Colonic mucosa (tissue), 4 donors: Measurements from ENCODE around the gene LAMC1. TPM values are rescaled to one million over a fixed set of nuclear protein-coding genes. Genes with fewer than 3 reads are reported as not detected.
A peak's percentile ranks its signal among the peaks of the same experiment; 100 is the strongest.

Experiments
- DNase-seq: peaks from one replicate; pipeline ENCODE4 v3.0.0-alpha.2; 2020
- H3K27ac ChIP-seq: fragments of 200-600 bp; one replicate; pipeline ENCODE4 v1.8.0; 2021
- H3K27me3 ChIP-seq: fragments of 200-600 bp; one replicate; pipeline ENCODE4 v1.8.0; 2021
- H3K36me3 ChIP-seq: fragments of 200-600 bp; one replicate; pipeline ENCODE4 v1.8.0; 2021
- H3K4me1 ChIP-seq: fragments of 200-600 bp; one replicate; pipeline ENCODE4 v1.8.0; 2021; ENCODE audit warnings: mild to moderate bottlenecking
- H3K4me3 ChIP-seq: fragments of 200-600 bp; one replicate; pipeline ENCODE4 v1.8.0; 2021
- H3K9ac ChIP-seq, 2 donors: one replicate each; pipeline ENCODE4 v1.7.0; 2013; ENCODE audit warnings: control low read depth in 2 of 2, low read depth in 2 of 2, low read length in 2 of 2
- H3K9me3 ChIP-seq: fragments of 200-600 bp; one replicate; pipeline ENCODE4 v1.8.0; 2021
- CTCF ChIP-seq: fragments of 200-600 bp; IDR thresholded peaks from one replicate; pipeline ENCODE4 v1.8.0; 2022; ENCODE audit warnings: antibody characterized with exemption, mild to moderate bottlenecking
- intact Hi-C: fragments of 100-400 bp; cut with DNase I; formaldehyde crosslinking; loops from one replicate; pipeline ENCODE4 v1.14.1; 2022
- total RNA-seq, 2 donors: library from RNA; stranded (reverse); fragmentation: NEBNext Ultra II Directional in 1 of 2; extraction: Animal tissue kit (Norgen Biotek cat#: 25700) in 1 of 2; gene quantifications; one replicate each; pipeline ENCODE4 v1.2.1, GENCODE V29; 2021
- donor health status: healthy.
- donor health status: DM: no; HTN: no; CAD: no.
- donor health status: DM: no; HTN: no; CAD: no.

The LAMC1 gene
- total RNA-seq, 2 donors from 2014 or later = 28.0 to 54.6 TPM

GRCh38 chr1:183081402-183082120 lies 58.3 kb downstream of the LAMC1 start:
- Histone ChIP-seq H3K4me3 (no peak overlapping the region), H3K36me3 (no peaks in the 10 kb centered on the region), H3K9ac (no peak overlapping the region), H3K4me1 (no peaks in the 10 kb centered on the region), H3K9me3 (no peaks in the 10 kb centered on the region), H3K27me3 (no peaks in the 10 kb centered on the region), H3K27ac (no peak overlapping the region)
- no peak for TF ChIP-seq CTCF
- intact Hi-C loops = no loop called here
- no peak for DNase-seq

GRCh38 chr1:183082650-183083049 lies 59.4 kb downstream of the LAMC1 start:
- Histone ChIP-seq H3K27ac (no peak overlapping the region), H3K36me3 (no peaks in the 10 kb centered on the region), H3K9me3 (no peaks in the 10 kb centered on the region), H3K27me3 (no peaks in the 10 kb centered on the region), H3K4me3 (no peak overlapping the region), H3K9ac (no peak overlapping the region), H3K4me1 (no peaks in the 10 kb centered on the region)
- no peak for TF ChIP-seq CTCF
- DNase-seq = no peak
- intact Hi-C loops = no loop called here

GRCh38 chr1:183087001-183087400 lies 63.8 kb downstream of the LAMC1 start:
- no peak for TF ChIP-seq CTCF
- no peak overlapping the region for H3K27ac ChIP-seq
- H3K27me3 ChIP-seq = no peaks in the 10 kb centered on the region
- intact Hi-C loops = no loop called here
- no peaks in the 10 kb centered on the region for H3K9me3 ChIP-seq
- H3K9ac ChIP-seq = no peak overlapping the region
- no peak for DNase-seq
- no peak overlapping the region for H3K4me3 ChIP-seq
- H3K4me1 ChIP-seq = no peaks in the 10 kb centered on the region
- no peaks in the 10 kb centered on the region for H3K36me3 ChIP-seq

GRCh38 chr1:183089025-183089639 lies 65.9 kb downstream of the LAMC1 start:
- no peaks in the 10 kb centered on the region for H3K4me1 ChIP-seq
- intact Hi-C loops = no loop called here

GRCh38 chr1:183090391-183091006 lies 67.3 kb downstream of the LAMC1 start:
- no peak for TF ChIP-seq CTCF
- intact Hi-C loops = no loop called here

More at GRCh38 chr1:183089025-183089639, 65.9 kb downstream of the LAMC1 start:
- peak; percentile 44 for DNase-seq
- TF ChIP-seq CTCF = no peak
- Histone ChIP-seq H3K27me3 (no peaks in the 10 kb centered on the region), H3K36me3 (no peaks in the 10 kb centered on the region), H3K4me3 (no peak overlapping the region), H3K9me3 (no peaks in the 10 kb centered on the region), H3K9ac (no peak overlapping the region), H3K27ac (no peak overlapping the region)

More at GRCh38 chr1:183090391-183091006, 67.3 kb downstream of the LAMC1 start:
- no peak overlapping the region for H3K9ac ChIP-seq
- no peaks in the 10 kb centered on the region for H3K27me3 ChIP-seq
- no peak overlapping the region for H3K4me3 ChIP-seq
- no peaks in the 10 kb centered on the region for H3K9me3 ChIP-seq
- H3K27ac ChIP-seq = no peak overlapping the region
- DNase-seq = peak; percentile 38
- no peaks in the 10 kb centered on the region for H3K4me1 ChIP-seq
- no peaks in the 10 kb centered on the region for H3K36me3 ChIP-seq
